DLD1 (cell line): ENCODE measurements around the gene RGL1.
"Not testable (repeated sequence)": the region's sequence is repeated elsewhere in the genome, so short reads cannot be mapped to it uniquely, and the experiment has no call there.

Experiments
- in situ Hi-C: cut with HindIII; loops from 2 replicates; pipeline ENCODE4 v1.10.0; 2017; ENCODE audit warnings: low sequenced_read_pairs

Gene RGL1

DNA sequence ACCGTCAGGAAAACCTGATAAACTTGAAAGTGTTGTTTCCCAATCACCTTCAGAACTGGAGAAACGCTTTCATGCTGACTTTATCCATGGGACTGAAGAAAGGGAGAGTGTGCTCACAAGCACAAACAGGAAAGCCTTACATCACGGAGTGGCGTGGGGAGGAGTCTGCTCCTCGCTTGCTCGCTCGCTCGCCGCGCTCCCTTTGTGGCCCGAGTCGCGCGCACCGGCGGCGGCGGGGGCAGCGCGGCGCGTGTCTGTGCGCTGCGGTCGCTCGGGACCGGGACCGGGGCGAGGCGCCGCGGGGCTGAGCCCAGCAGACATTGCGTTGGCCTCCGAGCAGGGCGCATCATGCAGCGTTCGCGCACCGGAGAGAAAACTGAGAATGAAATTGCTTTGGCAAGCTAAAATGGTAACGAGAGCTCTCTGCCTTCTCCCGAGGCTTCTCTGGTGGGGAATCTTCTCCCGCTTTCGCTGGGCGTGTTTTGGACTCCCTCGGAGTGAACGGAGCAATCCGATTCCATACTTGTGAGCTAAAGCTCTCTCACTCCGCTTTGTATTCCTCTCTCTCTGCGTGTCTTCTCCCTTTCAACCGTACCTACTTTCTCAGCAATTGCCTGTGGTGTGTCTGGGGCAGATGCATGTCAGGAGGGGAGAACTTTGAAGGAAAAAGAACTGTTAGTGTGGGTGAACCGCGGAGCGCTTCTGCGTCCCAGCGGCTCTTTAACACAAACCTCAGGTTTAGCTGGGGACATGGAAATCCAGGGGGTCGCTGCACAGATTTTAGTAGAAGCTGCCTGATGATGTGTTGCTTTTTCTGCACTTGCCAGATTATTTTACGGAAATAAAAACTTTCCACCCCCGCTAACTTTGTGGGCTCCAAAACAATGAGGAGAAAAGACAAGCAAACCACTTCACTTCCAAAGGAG is at the start of gene RGL1:
TSS of gene RGL1 (plus strand) at position 205 of the 926 bp plus-strand sequence. CDS start at position 383, 178 bp downstream.
- in situ Hi-C loops: no loop called here

DNA sequence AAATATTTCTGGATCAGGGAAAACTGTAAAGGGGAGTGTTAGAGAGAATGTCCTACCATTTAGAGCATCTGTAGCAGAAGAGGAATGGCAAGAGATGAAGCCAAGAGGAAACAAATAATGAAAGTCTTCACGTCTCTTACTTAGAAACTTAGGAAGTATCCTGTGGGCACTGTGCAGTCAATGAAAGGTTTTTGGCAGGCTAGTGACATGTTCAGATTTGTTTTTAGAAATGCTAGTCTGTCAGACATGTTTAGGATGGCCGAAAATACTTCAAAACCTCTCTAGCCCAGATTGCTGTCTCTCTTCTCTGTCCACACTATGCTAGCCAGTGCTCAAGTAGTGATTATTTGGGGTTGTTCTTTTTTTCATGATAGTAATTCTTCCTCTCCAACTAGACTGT is 48.6 kb upstream of the RGL1 start:
- in situ Hi-C loops: no loop called here

- in situ Hi-C loops: no loop called here
These were observed 47.9 kb upstream of the RGL1 start for GRCh38 chr1:183757061-183757460.

DNA sequence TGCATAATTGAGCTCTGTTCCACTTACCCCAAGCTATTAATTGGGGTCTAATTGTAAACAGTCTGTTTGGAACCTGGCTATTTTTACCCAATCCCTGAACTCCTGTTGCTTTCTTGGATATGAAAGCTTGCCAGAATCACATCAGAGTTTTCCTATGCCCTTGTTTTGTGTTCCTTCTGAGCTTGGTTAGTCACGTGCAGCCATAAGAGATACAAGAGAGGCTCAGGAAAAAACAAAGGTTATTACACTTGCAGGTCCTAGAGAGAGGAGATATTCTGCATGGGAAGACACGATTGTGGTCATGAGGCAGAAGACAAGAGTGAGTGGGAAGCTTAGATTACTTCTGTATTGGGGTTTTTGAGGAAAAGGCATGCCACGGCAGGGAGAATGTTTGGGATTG is 46.0 kb upstream of the RGL1 start:
- in situ Hi-C loops: no loop called here

DNA sequence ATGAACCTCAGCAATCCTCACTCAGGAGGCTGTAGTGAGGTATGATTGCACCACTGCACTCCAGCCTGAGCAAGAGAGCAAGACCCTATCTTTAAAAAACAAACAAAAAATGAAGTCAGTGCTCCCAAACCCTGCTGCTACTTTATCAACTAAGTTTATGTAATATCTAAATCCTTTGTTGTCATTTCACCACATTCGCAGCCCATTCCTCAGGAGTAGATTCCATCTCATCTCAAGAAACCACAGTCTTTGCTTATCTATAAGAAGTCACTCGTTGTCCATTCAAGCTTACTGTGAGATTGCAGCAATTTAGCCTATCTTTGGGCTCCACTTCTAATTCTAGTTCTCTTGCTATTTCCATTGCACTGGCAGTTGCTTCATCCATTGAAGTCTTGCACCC is 44.3 kb upstream of the RGL1 start:
- in situ Hi-C loops: no loop called here

GRCh38 chr1:183761871-183762270 is 43.0 kb upstream of the RGL1 start:
- in situ Hi-C loops: no loop called here

GRCh38 chr1:183762856-183763255 is 42.1 kb upstream of the RGL1 start:
- in situ Hi-C loops: not testable (repeated sequence)

DNA sequence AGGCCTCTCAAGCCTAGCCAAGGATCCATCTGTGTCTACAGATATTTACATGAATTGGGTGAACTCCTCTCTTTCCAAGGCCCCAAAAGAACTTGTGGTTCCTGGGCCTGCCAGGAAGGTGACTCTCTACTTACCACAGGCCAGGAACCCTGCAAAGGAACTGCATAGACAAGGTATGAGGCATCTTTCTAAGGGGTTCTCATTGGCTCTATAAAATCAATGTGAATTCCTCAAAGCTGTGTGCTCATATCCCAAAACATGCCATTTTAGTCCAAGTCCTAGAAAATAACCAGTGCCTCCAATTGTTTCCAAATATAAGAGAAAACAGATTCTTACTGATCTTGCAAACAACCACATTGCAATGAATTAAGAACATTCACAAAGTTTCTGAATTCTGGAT is 39.9 kb upstream of the RGL1 start:
- in situ Hi-C loops: no loop called here

DNA sequence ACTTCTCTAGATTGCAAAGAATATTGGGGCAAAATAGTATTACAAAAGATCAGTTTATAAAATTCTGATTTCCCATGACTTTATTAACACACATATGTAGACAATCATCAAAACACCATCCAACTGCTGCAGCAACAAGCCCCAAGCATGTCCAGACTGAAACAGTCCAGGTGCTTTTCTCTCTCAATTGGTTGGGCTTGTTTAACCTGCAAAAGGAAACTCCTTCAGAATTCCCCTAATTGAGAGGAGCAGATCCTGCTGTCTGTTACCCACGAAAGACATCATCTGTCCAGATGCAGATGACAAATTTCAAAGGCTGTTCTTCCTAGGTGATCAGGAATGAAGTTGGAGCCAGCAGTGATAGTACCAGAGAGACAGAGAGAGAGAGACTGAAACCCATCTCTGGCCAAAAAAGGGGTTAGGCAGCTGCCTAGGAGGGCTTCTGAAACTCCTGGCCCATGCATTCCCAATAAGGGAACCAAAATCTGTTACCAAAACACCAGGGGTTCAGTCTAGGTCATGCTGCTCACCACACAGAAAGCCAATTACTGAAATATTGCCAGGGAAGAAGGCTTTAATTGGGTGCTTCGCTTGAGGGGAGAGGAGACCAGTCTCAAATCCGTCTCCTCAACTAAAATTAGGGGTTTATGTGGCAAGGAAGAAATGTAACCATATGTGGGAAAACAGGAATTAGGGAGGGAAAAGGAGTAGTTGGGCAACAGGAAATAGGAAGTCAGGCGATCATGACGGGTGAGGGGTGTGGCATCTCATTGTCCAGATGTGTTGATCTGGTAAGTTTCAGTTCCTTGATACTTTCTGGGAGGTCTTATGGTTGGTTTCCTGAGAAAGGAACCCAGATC is 34.7 kb upstream of the RGL1 start:
- in situ Hi-C loops: no loop called here

GRCh38 chr1:183770816-183771128 is 34.1 kb upstream of the RGL1 start:
- in situ Hi-C loops: no loop called here

- in situ Hi-C loops: no loop called here
These were observed 31.2 kb upstream of the RGL1 start for GRCh38 chr1:183773482-183774274.

DNA sequence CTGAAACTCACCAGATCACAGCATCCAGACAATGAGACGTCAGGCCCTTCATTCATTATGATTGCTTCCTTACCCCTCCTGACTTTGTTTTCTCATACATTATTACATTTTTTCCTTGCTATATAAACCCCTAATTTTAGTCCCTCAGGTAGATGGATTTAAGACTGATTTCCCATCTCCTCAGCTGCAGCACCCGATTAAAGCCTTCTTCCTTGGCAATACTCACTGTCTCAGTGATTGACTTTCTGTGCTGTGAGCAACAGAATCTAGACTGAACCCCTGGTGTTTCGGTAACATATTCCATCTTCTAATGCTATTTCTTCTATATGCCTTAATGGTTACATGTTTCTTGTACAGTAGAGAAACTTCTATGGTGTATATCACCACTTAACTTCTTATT is 30.0 kb upstream of the RGL1 start:
- in situ Hi-C loops: no loop called here

GRCh38 chr1:183776731-183777130 is 28.2 kb upstream of the RGL1 start:
- in situ Hi-C loops: no loop called here

DNA sequence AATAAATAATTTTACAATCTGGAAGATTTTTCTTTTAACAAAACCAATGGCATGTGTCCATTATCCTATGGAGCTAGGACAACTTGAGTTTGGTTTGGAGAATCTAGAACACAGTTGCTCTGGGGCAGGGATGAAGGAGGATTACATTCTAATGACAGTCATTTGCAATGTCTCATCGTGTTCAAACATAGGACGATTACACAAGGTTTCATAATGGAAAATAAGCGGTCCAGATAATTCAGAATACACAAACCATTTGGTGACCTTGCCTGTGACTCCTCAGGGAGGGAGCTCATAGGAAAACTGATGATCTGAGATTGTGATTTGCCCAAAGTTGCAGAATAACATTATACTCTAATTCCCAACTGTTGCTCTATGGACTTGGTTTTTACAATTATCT is 27.6 kb upstream of the RGL1 start:
- in situ Hi-C loops: no loop called here

DNA sequence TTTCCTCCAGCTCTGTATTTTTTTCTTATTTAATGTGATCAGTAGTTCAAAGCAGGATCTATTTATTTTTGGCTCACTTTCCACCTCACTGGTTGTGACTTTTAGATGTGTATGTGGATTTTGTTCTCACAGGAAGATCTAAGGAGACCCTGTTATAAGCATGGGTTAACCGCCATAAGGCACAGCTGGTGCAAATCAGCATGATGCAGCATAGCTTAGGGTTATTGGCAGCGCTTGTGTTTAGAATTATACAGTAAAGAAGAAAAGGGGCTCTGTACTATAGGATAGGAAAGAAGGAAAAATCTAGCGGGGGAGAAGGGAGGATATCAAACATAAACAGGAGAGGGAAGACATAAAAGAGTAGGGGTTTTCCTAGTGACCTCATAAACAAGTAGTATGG is 26.9 kb upstream of the RGL1 start:
- in situ Hi-C loops: no loop called here

- in situ Hi-C loops: no loop called here
These were observed 26.1 kb upstream of the RGL1 start for GRCh38 chr1:183778568-183779433.

DNA sequence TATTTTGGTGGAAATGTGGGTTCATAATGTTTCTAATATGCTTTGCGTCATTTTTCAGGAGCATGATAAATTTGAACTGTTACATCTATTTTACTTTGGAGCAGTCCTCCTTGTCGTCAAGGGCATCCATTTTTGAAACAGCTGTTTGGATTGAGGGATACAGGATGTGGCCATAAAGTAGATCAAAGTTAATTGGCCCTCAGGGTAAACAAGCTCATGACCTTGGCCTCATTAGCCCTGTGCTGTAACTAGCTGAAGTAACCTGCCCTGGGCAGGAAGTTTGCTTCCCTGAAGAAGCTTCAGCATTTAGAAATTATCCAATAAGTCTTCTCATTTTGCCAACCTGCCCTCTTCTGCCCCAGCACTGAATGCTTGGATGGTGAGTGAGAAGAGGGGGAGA is 24.8 kb upstream of the RGL1 start:
- in situ Hi-C loops: no loop called here

- in situ Hi-C loops: no loop called here
These were observed 24.2 kb upstream of the RGL1 start for GRCh38 chr1:183780757-183781156.

DNA sequence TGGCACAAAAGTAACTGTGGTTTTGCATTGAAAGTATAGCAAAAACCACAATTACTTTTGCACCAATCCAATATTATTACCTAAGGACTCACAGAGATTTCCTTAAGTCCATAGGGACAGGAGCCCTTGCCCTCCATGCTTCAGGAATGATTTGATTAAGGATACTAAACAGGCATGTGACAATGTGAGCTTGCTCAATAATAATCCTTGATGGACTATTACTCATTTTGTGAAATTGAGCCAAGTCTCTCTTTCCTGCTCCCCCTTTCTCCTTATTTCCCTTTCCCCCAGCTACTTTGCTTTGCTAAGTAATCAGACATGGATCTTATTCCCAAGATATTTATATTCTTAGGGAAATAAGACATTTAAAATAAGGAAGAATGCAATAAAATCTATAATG is 21.6 kb upstream of the RGL1 start:
- in situ Hi-C loops: no loop called here
